Gastroesophageal sphincter (tissue), 3 donors: Measurements from ENCODE around the gene SLC6A2.

ENCODE experiments used
- EP300 ChIP-seq: sonication (generic); formaldehyde crosslinking; IDR thresholded peaks from one replicate; pipeline ENCODE4 v1.6.1; 2017; ENCODE audit warnings: antibody characterized with exemption, mild to moderate bottlenecking
- POLR2AphosphoS5 ChIP-seq: sonication (generic); formaldehyde crosslinking; IDR thresholded peaks from one replicate; pipeline ENCODE4 v1.6.1; 2017; ENCODE audit warnings: antibody characterized with exemption
- TF ChIP-seq, protein P1 (sequence below), 4 experiments: fragments of 200-600 bp in 2 of 4; fragments of 450-650 bp in 2 of 4; sonication (generic) in 1 of 4; IDR thresholded peaks; one replicate each; pipeline ENCODE4 v1.5.1; 2017 to 2019; ENCODE audit warnings: antibody characterized with exemption in 4 of 4, mild to moderate bottlenecking in 2 of 4, moderate library complexity in 2 of 4

- TF ChIP-seq, protein P1, sequence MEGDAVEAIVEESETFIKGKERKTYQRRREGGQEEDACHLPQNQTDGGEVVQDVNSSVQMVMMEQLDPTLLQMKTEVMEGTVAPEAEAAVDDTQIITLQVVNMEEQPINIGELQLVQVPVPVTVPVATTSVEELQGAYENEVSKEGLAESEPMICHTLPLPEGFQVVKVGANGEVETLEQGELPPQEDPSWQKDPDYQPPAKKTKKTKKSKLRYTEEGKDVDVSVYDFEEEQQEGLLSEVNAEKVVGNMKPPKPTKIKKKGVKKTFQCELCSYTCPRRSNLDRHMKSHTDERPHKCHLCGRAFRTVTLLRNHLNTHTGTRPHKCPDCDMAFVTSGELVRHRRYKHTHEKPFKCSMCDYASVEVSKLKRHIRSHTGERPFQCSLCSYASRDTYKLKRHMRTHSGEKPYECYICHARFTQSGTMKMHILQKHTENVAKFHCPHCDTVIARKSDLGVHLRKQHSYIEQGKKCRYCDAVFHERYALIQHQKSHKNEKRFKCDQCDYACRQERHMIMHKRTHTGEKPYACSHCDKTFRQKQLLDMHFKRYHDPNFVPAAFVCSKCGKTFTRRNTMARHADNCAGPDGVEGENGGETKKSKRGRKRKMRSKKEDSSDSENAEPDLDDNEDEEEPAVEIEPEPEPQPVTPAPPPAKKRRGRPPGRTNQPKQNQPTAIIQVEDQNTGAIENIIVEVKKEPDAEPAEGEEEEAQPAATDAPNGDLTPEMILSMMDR (IDR thresholded peaks at IDR 0.05): no peak
- TF ChIP-seq EP300 (no peak), POLR2AphosphoS5 (no peak)
Measured at GRCh38 chr16:55698331-55698730, 42.5 kb downstream of the SLC6A2 start.
